HepG2 (cell line): ENCODE measurements around the gene MED19. TPM values are rescaled to one million over a fixed set of nuclear protein-coding genes. Genes with fewer than 3 reads are reported as not detected.

Experiments used
- ATM ChIP-seq: fragments of 450-650 bp; IDR thresholded peaks from 2 replicates; pipeline ENCODE4 v1.7.1; 2017; ENCODE audit warnings: mild to moderate bottlenecking, borderline replicate concordance
- CCDC6 ChIP-seq: sonication (generic); formaldehyde crosslinking; IDR thresholded peaks from 2 replicates; pipeline ENCODE4 v1.8.1; 2022; ENCODE audit warnings: mild to moderate bottlenecking, missing genetic modification reagents, moderate library complexity
- FUBP1 ChIP-seq: sonication (generic); formaldehyde crosslinking; IDR thresholded peaks from 2 replicates; pipeline ENCODE4 v1.5.1; 2020; ENCODE audit warnings: missing genetic modification reagents, mild to moderate bottlenecking, borderline replicate concordance
- HNF1B ChIP-seq: sonication (generic); formaldehyde crosslinking; IDR thresholded peaks from 2 replicates; pipeline ENCODE4 v1.5.1; 2020; ENCODE audit warnings: mild to moderate bottlenecking, moderate library complexity, missing genetic modification reagents
- KMT2B ChIP-seq: IDR thresholded peaks from 2 replicates; pipeline ENCODE4 v1.6.1; 2016; ENCODE audit warnings: missing genetic modification reagents, missing compliant biosample characterization
- MEIS1 ChIP-seq: sonication (generic); formaldehyde crosslinking; IDR thresholded peaks from 2 replicates; pipeline ENCODE4 v1.9.0; 2021; ENCODE audit warnings: mild to moderate bottlenecking, missing genetic modification reagents, moderate library complexity, borderline replicate concordance
- SALL1 ChIP-seq: sonication (generic); formaldehyde crosslinking; IDR thresholded peaks from 2 replicates; pipeline ENCODE4 v1.8.0; 2022; ENCODE audit warnings: mild to moderate bottlenecking, missing genetic modification reagents
- SATB2 ChIP-seq: sonication (generic); formaldehyde crosslinking; IDR thresholded peaks from 2 replicates; pipeline ENCODE4 v1.5.0; 2020; ENCODE audit warnings: missing genetic modification reagents
- SNAPC5 ChIP-seq: sonication (generic); formaldehyde crosslinking; IDR thresholded peaks from 2 replicates; pipeline ENCODE4 v1.8.1; 2023; ENCODE audit warnings: mild to moderate bottlenecking, missing genetic modification reagents, borderline replicate concordance
- SRY ChIP-seq: sonication (generic); formaldehyde crosslinking; IDR thresholded peaks from 2 replicates; pipeline ENCODE4 v1.8.0; 2022; ENCODE audit warnings: mild to moderate bottlenecking, missing genetic modification reagents
- SSRP1 ChIP-seq: IDR thresholded peaks from 2 replicates; pipeline ENCODE4 v1.6.1; 2016; ENCODE audit warnings: control low read depth
- ZMAT5 ChIP-seq: sonication (generic); formaldehyde crosslinking; IDR thresholded peaks from 2 replicates; pipeline ENCODE4 v1.5.0; 2020; ENCODE audit warnings: mild to moderate bottlenecking, low read depth, missing genetic modification reagents, borderline replicate concordance
- ZNF224 ChIP-seq: sonication (generic); formaldehyde crosslinking; IDR thresholded peaks from 2 replicates; pipeline ENCODE4 v1.5.0; 2020; ENCODE audit warnings: mild to moderate bottlenecking, missing genetic modification reagents
- ZNF256 ChIP-seq: sonication (generic); formaldehyde crosslinking; conservative IDR thresholded peaks from 2 replicates; pipeline ENCODE4 v1.4.0; 2020; ENCODE audit warnings: missing genetic modification reagents
- ZNF260 ChIP-seq: sonication (generic); formaldehyde crosslinking; IDR thresholded peaks from 2 replicates; pipeline ENCODE4 v1.4.0; 2020; ENCODE audit warnings: missing genetic modification reagents, low read depth, mild to moderate bottlenecking, borderline replicate concordance
- ZNF547 ChIP-seq: sonication (generic); formaldehyde crosslinking; IDR thresholded peaks from 2 replicates; pipeline ENCODE4 v1.5.1; 2020; ENCODE audit warnings: mild to moderate bottlenecking, missing genetic modification reagents
- ZNF687 ChIP-seq: sonication (generic); formaldehyde crosslinking; IDR thresholded peaks from 2 replicates; pipeline ENCODE4 v1.5.1; 2020; ENCODE audit warnings: mild to moderate bottlenecking, missing genetic modification reagents, moderate library complexity
- ZNF761 ChIP-seq: sonication (generic); formaldehyde crosslinking; conservative IDR thresholded peaks from 2 replicates; pipeline ENCODE4 v1.4.0; 2020; ENCODE audit warnings: mild to moderate bottlenecking, missing genetic modification reagents
- ZNF784 ChIP-seq: sonication (generic); formaldehyde crosslinking; IDR thresholded peaks from 2 replicates; pipeline ENCODE4 v1.5.1; 2020; ENCODE audit warnings: missing genetic modification reagents, mild to moderate bottlenecking, borderline replicate concordance
- ZNF883 ChIP-seq: sonication (generic); formaldehyde crosslinking; IDR thresholded peaks from 2 replicates; pipeline ENCODE4 v1.5.1; 2020; ENCODE audit warnings: mild to moderate bottlenecking, missing genetic modification reagents; ENCODE audit errors: not compliant biosample characterization
- polyA plus RNA-seq, 8 experiments: library from polyadenylated mRNA; depleted of rRNA in 3 of 8; stranded (reverse) in 7 of 8; unstranded in 1 of 8; fragments of >200 nt; fragmentation: Illumina TruSeq in 4 of 8; extraction: Trizol in 4 of 8; gene quantifications; 2 replicates each; pipeline versions ENCODE4 v1.2.1 to v1.2.3, GENCODE V29; 2011 to 2016; ENCODE audit warnings: low read depth in 4 of 8, missing spikeins in 1 of 8, mixed read lengths in 1 of 8; ENCODE audit not compliant: insufficient read depth in 1 of 8
- total RNA-seq, 5 experiments: library from RNA; depleted of rRNA; stranded (reverse); fragments of >200 nt; fragmentation: Illumina TruSeq; extraction: Trizol; gene quantifications; 2 replicates each; pipeline ENCODE4 v1.2.3, GENCODE V29; 2016; ENCODE audit warnings: low read depth in 1 of 5

The MED19 gene
- total and polyA plus RNA-seq, 2 of the 13 experiments (the other 11 are each of a cell fraction or from before 2014, with no cell fraction given) = 12.9 to 13.8 TPM

- TF ChIP-seq ZNF761 (CRISPR knock-in tag) = peak; percentile 79; the same call in 1 of the 2 replicates
- TF ChIP-seq SRY (CRISPR knock-in tag) = 0 out of 2 replicates have a peak, but pooled peaks have one; percentile 46
- peak; percentile 73 for TF ChIP-seq ZNF687
- TF ChIP-seq ZNF260 = no peak
- TF ChIP-seq SATB2 = no peak
- no peak for TF ChIP-seq ZNF224
- TF ChIP-seq ZNF256 (CRISPR knock-in tag) = peak; percentile 61; the same call in 1 of the 2 replicates
- peak; percentile 92; the same call in 1 of the 2 replicates for TF ChIP-seq FUBP1 (CRISPR knock-in tag)
- TF ChIP-seq CCDC6 (CRISPR knock-in tag) = peak; percentile 94
- TF ChIP-seq ZNF547 (CRISPR knock-in tag) = peak; percentile 34; the same call in 1 of the 2 replicates
- no peak; the same call in 1 of the 2 replicates for TF ChIP-seq HNF1B (CRISPR knock-in tag)
- TF ChIP-seq SALL1 (CRISPR knock-in tag) = peak; percentile 73
- TF ChIP-seq ZNF784 (CRISPR knock-in tag) = peak; percentile 87; the same call in 1 of the 2 replicates
- no peak for TF ChIP-seq ATM
- peak; percentile 85 for TF ChIP-seq ZNF883 (CRISPR knock-in tag)
- no peak for TF ChIP-seq MEIS1
- no peak for TF ChIP-seq ZMAT5
- no peak for TF ChIP-seq SSRP1 (CRISPR knock-in tag)
- peak; percentile 87 for TF ChIP-seq KMT2B (CRISPR knock-in tag)
- no peak for TF ChIP-seq SNAPC5
Measured at GRCh38 chr11:57667736-57668433, 44.1 kb downstream of the MED19 start, which contains the start of gene ZDHHC5 (continued).
